Keratinocyte (primary cell): ENCODE results near the gene ANKRD13A. TPM values are rescaled to one million over a fixed set of nuclear protein-coding genes. Genes with fewer than 3 reads are reported as not detected.

Experiments used
- DNase-seq: peaks from one replicate; pipeline ENCODE4 v3.0.0-alpha.2; 2011; ENCODE audit warnings: low read depth, missing footprints, low spot score
- FAIRE-seq: peaks from 2 replicates; lab custom pipeline; 2011; peaks lifted over from hg19 to GRCh38; lab: Jason Lieb, UNC
- H2AFZ ChIP-seq: 2 replicates; pipeline ENCODE4 v1.6.0; 2012; ENCODE audit warnings: low read length, control low read depth, inconsistent platforms; ENCODE audit not compliant: control insufficient read depth
- H3K27ac ChIP-seq: 2 replicates; pipeline ENCODE4 v1.5.1; 2011; ENCODE audit warnings: low read length; ENCODE audit not compliant: control insufficient read depth, insufficient read depth
- H3K27me3 ChIP-seq: 3 replicates; pipeline ENCODE4 v1.6.0; 2011; ENCODE audit warnings: low read length; ENCODE audit not compliant: control insufficient read depth, insufficient read depth; ENCODE audit errors: extremely low read depth
- H3K36me3 ChIP-seq, 2 experiments: 2 replicates in 1 of 2; 3 replicates in 1 of 2; pipeline ENCODE4 v1.5.1; 2011; ENCODE audit warnings: low read length in 2 of 2, mild to moderate bottlenecking in 1 of 2; ENCODE audit not compliant: control insufficient read depth in 2 of 2, insufficient read depth in 2 of 2; ENCODE audit errors: extremely low read depth in 1 of 2
- H3K4me1 ChIP-seq: 3 replicates; pipeline ENCODE4 v1.5.1; 2011; ENCODE audit warnings: low read length; ENCODE audit not compliant: control insufficient read depth, insufficient read depth; ENCODE audit errors: extremely low read depth
- H3K4me2 ChIP-seq: 3 replicates; pipeline ENCODE4 v1.6.0; 2011; ENCODE audit warnings: low read depth, low read length; ENCODE audit not compliant: control insufficient read depth, insufficient read depth; ENCODE audit errors: extremely low read depth
- H3K4me3 ChIP-seq, 3 experiments: fragments of 200-600 bp in 1 of 3; sonication (generic) in 1 of 3; 2 replicates in 2 of 3; 3 replicates in 1 of 3; pipeline ENCODE4 v1.5.1; 2011 to 2016; ENCODE audit warnings: low read length in 3 of 3, mild to moderate bottlenecking in 3 of 3, control low read depth in 2 of 3, inconsistent platforms in 1 of 3, low read depth in 1 of 3, mixed read lengths in 1 of 3, mixed run types in 1 of 3, moderate library complexity in 1 of 3; ENCODE audit not compliant: control insufficient read depth in 2 of 3, insufficient read depth in 2 of 3; ENCODE audit errors: extremely low read depth in 1 of 3
- H3K79me2 ChIP-seq: 2 replicates; pipeline ENCODE4 v1.6.0; 2012; ENCODE audit warnings: low read length; ENCODE audit not compliant: control insufficient read depth, insufficient read depth
- H3K9ac ChIP-seq: 3 replicates; pipeline ENCODE4 v1.6.0; 2011; ENCODE audit warnings: low read length; ENCODE audit not compliant: control insufficient read depth, insufficient read depth; ENCODE audit errors: extremely low read depth
- H3K9me1 ChIP-seq: 3 replicates; pipeline ENCODE4 v1.6.0; 2011; ENCODE audit warnings: low read length; ENCODE audit not compliant: control insufficient read depth, insufficient read depth; ENCODE audit errors: extremely low read depth
- H3K9me3 ChIP-seq: 2 replicates; pipeline ENCODE4 v1.5.1; 2012; ENCODE audit warnings: low read depth, low read length; ENCODE audit not compliant: control insufficient read depth
- H4K20me1 ChIP-seq: 3 replicates; pipeline ENCODE4 v1.6.0; 2011; ENCODE audit warnings: low read length; ENCODE audit not compliant: control insufficient read depth, insufficient read depth; ENCODE audit errors: extremely low read depth
- CTCF ChIP-seq, 3 experiments: IDR thresholded peaks in 1 of 3; conservative IDR thresholded peaks in 1 of 3; optimal IDR thresholded peaks in 1 of 3; 2 replicates in 2 of 3; 3 replicates in 1 of 3; pipeline versions ENCODE3 to v1.5.1; 2011; ENCODE audit warnings: low read length in 3 of 3, mild to moderate bottlenecking in 3 of 3, moderate library complexity in 2 of 3, control low read depth in 1 of 3, inconsistent platforms in 1 of 3; ENCODE audit not compliant: insufficient read depth in 2 of 3; ENCODE audit errors: extremely low read depth in 1 of 3
- EZH2 ChIP-seq: IDR thresholded peaks from one replicate; pipeline ENCODE4 v1.6.1; 2012; ENCODE audit warnings: inconsistent platforms, mild to moderate bottlenecking, low read length, moderate library complexity
- dilution Hi-C: fragments of 300-500 bp; cut with MboI; formaldehyde crosslinking; loops from one replicate; pipeline ENCODE4 v1.7.0; 2020; ENCODE audit warnings: low sequenced_read_pairs; ENCODE audit not compliant: extremely low pct_ligation_motif_present
- polyA plus RNA-seq, 5 experiments: library from polyadenylated mRNA; depleted of rRNA in 3 of 5; stranded (reverse) in 3 of 5; stranded (forward) in 1 of 5; unstranded in 1 of 5; fragments of >200 nt; gene quantifications; 1 replicate in 1 of 5; 2 replicates in 3 of 5; 3 replicates in 1 of 5; pipeline versions ENCODE4 v1.2.1 to v1.2.3, GENCODE V29; 2011 to 2012; ENCODE audit warnings: missing spikeins in 2 of 5, low read depth in 1 of 5, low replicate concordance in 1 of 5

Gene ANKRD13A
- polyA plus RNA-seq, 1 donor (not counting 4 experiments of a cell fraction or from before 2014, with no cell fraction given), result 73.1 TPM

- no peaks in the 10 kb centered on the region for H3K9me1 ChIP-seq
- TF ChIP-seq CTCF (optimal IDR thresholded peaks at IDR 0.05 in 1 of 3, IDR thresholded peaks at IDR 0.05 in 1 of 3, conservative IDR thresholded peaks at IDR 0.05 in 1 of 3; ENCODE audit: extremely low read depth in 1 of 3, insufficient read depth in 2 of 3, low read length in 3 of 3) (no peak), EZH2 (no peak)
- H3K9me3 ChIP-seq, result no peaks in the 10 kb centered on the region
- H3K79me2 ChIP-seq, result no peaks in the 10 kb centered on the region
- DNase-seq, result no peak
- no peaks in the 10 kb centered on the region for H3K4me1 ChIP-seq
- H3K4me3 ChIP-seq, result no peak overlapping the region
- no peak overlapping the region for H2AFZ ChIP-seq
- H3K4me2 ChIP-seq, result no peak overlapping the region
- no peak overlapping the region for H3K9ac ChIP-seq
- H3K27ac ChIP-seq, result no peak overlapping the region
- no peaks in the 10 kb centered on the region for H3K36me3 ChIP-seq
- no peak for FAIRE-seq
- no peaks in the 10 kb centered on the region for H4K20me1 ChIP-seq
- H3K27me3 ChIP-seq, result no peaks in the 10 kb centered on the region
- dilution Hi-C loops, result no loop called here
Measured at GRCh38 chr12:110062241-110062640, 63.0 kb downstream of the ANKRD13A start.

- DNase-seq (no peak), FAIRE-seq (no peak)
- Histone ChIP-seq H3K27me3 (no peaks in the 10 kb centered on the region), H2AFZ (no peak overlapping the region), H3K4me2 (no peak overlapping the region), H3K9me1 (no peaks in the 10 kb centered on the region), H3K9ac (no peak overlapping the region), H3K4me1 (no peaks in the 10 kb centered on the region), H3K79me2 (no peaks in the 10 kb centered on the region), H4K20me1 (no peaks in the 10 kb centered on the region), H3K9me3 (no peaks in the 10 kb centered on the region), H3K4me3 (no peak overlapping the region), H3K27ac (no peak overlapping the region), H3K36me3 (no peaks in the 10 kb centered on the region)
- dilution Hi-C loops, result no loop called here
- TF ChIP-seq CTCF (optimal IDR thresholded peaks at IDR 0.05 in 1 of 3, IDR thresholded peaks at IDR 0.05 in 1 of 3, conservative IDR thresholded peaks at IDR 0.05 in 1 of 3; ENCODE audit: extremely low read depth in 1 of 3, insufficient read depth in 2 of 3, low read length in 3 of 3) (no peak), EZH2 (no peak)
Measured at GRCh38 chr12:110065540-110065939, 66.3 kb downstream of the ANKRD13A start.
